Trophoblast cell (in vitro differentiated cells and primary cell): Measurements from ENCODE around the gene PRR14.
"Not testable (repeated sequence)": the region's sequence is repeated elsewhere in the genome, so short reads cannot be mapped to it uniquely, and the experiment has no call there.

Source experiments
- DNase-seq, 2 donors: peaks; one replicate each; pipeline ENCODE4 v3.0.0-alpha.2; 2016
- H2AFZ ChIP-seq: 2 replicates; pipeline ENCODE4 v1.6.1; 2013; ENCODE audit warnings: low read length, moderate library complexity, mild to moderate bottlenecking; ENCODE audit not compliant: insufficient read depth, poor library complexity
- H2AK5ac ChIP-seq: 2 replicates; pipeline ENCODE4 v1.6.1; 2013; ENCODE audit warnings: mild to moderate bottlenecking, low read length
- H2BK120ac ChIP-seq: 2 replicates; pipeline ENCODE4 v1.6.1; 2013; ENCODE audit warnings: low read length, mild to moderate bottlenecking, moderate library complexity; ENCODE audit not compliant: insufficient read depth, poor library complexity
- H2BK12ac ChIP-seq: 2 replicates; pipeline ENCODE4 v1.6.1; 2013; ENCODE audit warnings: mild to moderate bottlenecking, low read length, moderate library complexity
- H2BK5ac ChIP-seq: 2 replicates; pipeline ENCODE4 v1.6.1; 2013; ENCODE audit warnings: low read length, low read depth, moderate library complexity, mild to moderate bottlenecking; ENCODE audit not compliant: poor library complexity
- H3K14ac ChIP-seq: 2 replicates; pipeline ENCODE4 v1.6.1; 2013; ENCODE audit warnings: mild to moderate bottlenecking, low read length
- H3K18ac ChIP-seq: 2 replicates; pipeline ENCODE4 v1.6.1; 2013; ENCODE audit warnings: mild to moderate bottlenecking, low read length
- H3K23ac ChIP-seq: 2 replicates; pipeline ENCODE4 v1.6.1; 2013; ENCODE audit warnings: low read length
- H3K27ac ChIP-seq: 2 replicates; pipeline ENCODE4 v1.5.1; 2013; ENCODE audit warnings: low read depth, mild to moderate bottlenecking, inconsistent platforms, low read length, moderate library complexity
- H3K27me3 ChIP-seq: 2 replicates; pipeline ENCODE4 v1.6.1; 2013; ENCODE audit warnings: inconsistent platforms, mild to moderate bottlenecking, low read length, moderate library complexity; ENCODE audit not compliant: insufficient read depth
- H3K36me3 ChIP-seq, 2 experiments: 1 replicate in 1 of 2; 2 replicates in 1 of 2; pipeline ENCODE4 v1.6.1; 2013; ENCODE audit warnings: low read length in 2 of 2, mild to moderate bottlenecking in 2 of 2, moderate library complexity in 1 of 2; ENCODE audit not compliant: insufficient read depth in 2 of 2, control insufficient read depth in 1 of 2
- H3K4ac ChIP-seq: 2 replicates; pipeline ENCODE4 v1.6.1; 2013; ENCODE audit warnings: low read depth, mild to moderate bottlenecking, low read length, moderate library complexity
- H3K4me1 ChIP-seq, 2 experiments: 1 replicate in 1 of 2; 2 replicates in 1 of 2; pipeline ENCODE4 v1.6.1; 2013; ENCODE audit warnings: low read length in 2 of 2, mild to moderate bottlenecking in 2 of 2, moderate library complexity in 1 of 2; ENCODE audit not compliant: insufficient read depth in 2 of 2, control insufficient read depth in 1 of 2
- H3K4me2 ChIP-seq: 2 replicates; pipeline ENCODE4 v1.6.1; 2013; ENCODE audit warnings: inconsistent platforms, mild to moderate bottlenecking, low read length, moderate library complexity
- H3K4me3 ChIP-seq: 2 replicates; pipeline ENCODE4 v1.5.1; 2013; ENCODE audit warnings: mild to moderate bottlenecking, low read depth, low read length, inconsistent platforms
- H3K79me1 ChIP-seq: one replicate; pipeline ENCODE4 v1.6.1; 2013; ENCODE audit warnings: low read length
- H3K79me2 ChIP-seq: 2 replicates; pipeline ENCODE4 v1.6.1; 2013; ENCODE audit warnings: low read length, mild to moderate bottlenecking; ENCODE audit not compliant: control insufficient read depth, insufficient read depth, poor library complexity
- H3K9ac ChIP-seq: 2 replicates; pipeline ENCODE4 v1.6.1; 2013; ENCODE audit warnings: mild to moderate bottlenecking, low read length
- H3K9me3 ChIP-seq: 2 replicates; pipeline ENCODE4 v1.6.1; 2013; ENCODE audit warnings: low read depth, mild to moderate bottlenecking, control low read depth, inconsistent platforms, low read length; ENCODE audit not compliant: insufficient read depth
- H4K12ac ChIP-seq: 2 replicates; pipeline ENCODE4 v1.6.1; 2013; ENCODE audit warnings: low read depth, mild to moderate bottlenecking, low read length, moderate library complexity
- H4K8ac ChIP-seq: 2 replicates; pipeline ENCODE4 v1.6.1; 2013; ENCODE audit warnings: low read depth, mild to moderate bottlenecking, low read length, moderate library complexity
- H4K91ac ChIP-seq: one replicate; pipeline ENCODE4 v1.6.1; 2013; ENCODE audit warnings: low read depth, mild to moderate bottlenecking, low read length, moderate library complexity
- WGBS: extraction: QIAGEN DNeasy Blood & Tissue Kit; methylation state at CpG from one replicate; pipeline ENCODE4 v1.1.7; 2013; ENCODE audit warnings: missing lambda C conversion rate; ENCODE audit not compliant: insufficient read length, insufficient coverage; ENCODE audit errors: extremely low coverage; 5-methylcytosine and 5-hydroxymethylcytosine counted together

Gene PRR14

DNA sequence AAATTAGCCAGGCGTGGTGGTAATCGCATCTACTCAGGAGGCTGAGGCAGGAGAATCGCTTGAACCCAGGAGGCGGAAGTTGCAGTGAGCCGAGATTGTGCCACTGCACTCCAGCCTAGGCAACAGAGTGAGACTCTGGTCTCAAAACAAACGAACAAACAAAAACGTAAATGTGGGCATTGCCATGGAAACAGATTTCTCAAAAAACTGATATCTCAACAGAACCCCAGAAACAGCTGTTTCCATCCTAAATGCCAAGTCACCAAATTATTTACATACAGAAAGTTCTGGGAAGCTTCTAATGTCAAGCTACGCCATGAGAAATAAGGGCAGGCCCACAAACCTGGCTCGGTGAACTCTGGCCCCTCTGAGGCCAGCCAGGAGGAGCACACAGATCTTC lies 24.5 kb upstream of the PRR14 start:
- no peak overlapping the region for H2BK12ac ChIP-seq
- H3K4me1 ChIP-seq: no peaks in the 10 kb centered on the region
- no peak overlapping the region for H2BK5ac ChIP-seq
- no peak overlapping the region for H3K14ac ChIP-seq
- H2AK5ac ChIP-seq: no peak overlapping the region
- no peak overlapping the region for H4K8ac ChIP-seq
- H3K4ac ChIP-seq: no peak overlapping the region
- no peak overlapping the region for H3K9ac ChIP-seq
- no CpG with 5 or more reads among the region's 9 CpGs for WGBS
- no peak overlapping the region for H4K91ac ChIP-seq
- H3K4me2 ChIP-seq: no peak overlapping the region
- no peak overlapping the region for H3K27ac ChIP-seq
- H4K12ac ChIP-seq: no peak overlapping the region
- no peak overlapping the region for H3K4me3 ChIP-seq
- no peaks in the 10 kb centered on the region for H3K27me3 ChIP-seq
- H3K9me3 ChIP-seq: peaks cover 6% of the 10 kb centered on the region
- DNase-seq: peak in 1 of 2 donors; percentile 25
- H3K18ac ChIP-seq: no peak overlapping the region
- H3K79me2 ChIP-seq: no peaks in the 10 kb centered on the region
- H3K36me3 ChIP-seq: no peaks in the 10 kb centered on the region
- H2BK120ac ChIP-seq: no peak overlapping the region
- H2AFZ ChIP-seq: no peak overlapping the region
- no peaks in the 10 kb centered on the region for H3K79me1 ChIP-seq
- H3K23ac ChIP-seq: no peak overlapping the region

DNA sequence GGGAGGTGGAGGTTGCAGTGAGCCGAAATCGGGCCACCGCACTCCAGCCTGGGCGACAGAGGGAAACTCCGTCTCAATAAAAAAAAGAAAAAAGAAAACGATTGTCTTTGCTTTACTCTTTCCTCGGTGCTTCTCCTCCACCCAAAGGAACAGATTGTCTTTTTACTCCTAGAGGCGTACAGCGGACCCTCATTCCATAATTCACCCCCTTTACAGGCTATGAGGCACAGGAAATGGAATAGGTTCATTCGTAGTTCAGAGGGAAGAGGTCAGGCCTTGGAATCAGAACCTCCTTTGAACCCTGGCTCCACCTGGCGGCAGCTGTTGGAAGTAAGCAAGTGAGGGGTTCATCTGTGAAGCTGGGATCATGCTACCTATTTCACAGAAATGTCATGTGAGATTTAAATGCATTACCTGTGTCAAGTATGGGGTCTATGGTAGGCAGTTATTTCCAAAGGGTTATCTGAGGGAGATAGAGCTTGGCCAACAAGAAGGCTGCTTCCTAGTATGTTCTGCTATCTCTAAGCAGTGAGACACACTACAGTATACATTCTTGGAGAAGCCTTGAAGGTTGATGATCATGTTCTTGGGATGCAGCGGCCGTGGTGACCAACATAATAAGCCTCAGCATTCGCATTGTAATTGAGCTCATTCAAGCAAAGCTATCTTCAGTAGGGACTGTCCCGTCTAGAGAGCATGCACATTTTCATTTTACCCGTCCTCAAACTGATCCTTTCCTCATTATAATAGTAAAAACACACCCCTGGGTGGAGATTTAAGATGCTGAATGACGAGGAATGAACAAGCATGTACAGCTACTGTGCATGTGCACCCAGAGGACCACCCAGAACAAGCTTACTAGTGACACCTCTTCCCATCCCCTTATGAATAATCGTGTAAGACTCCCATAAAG lies 21.9 kb upstream of the PRR14 start:
- Histone ChIP-seq H2AFZ (no peak overlapping the region), H3K4me1 (no peaks in the 10 kb centered on the region), H4K8ac (no peak overlapping the region), H3K14ac (no peak overlapping the region), H2BK5ac (no peak overlapping the region), H3K79me1 (peaks cover 3% of the 10 kb centered on the region), H3K9ac (no peak overlapping the region), H3K36me3 (no peaks in the 10 kb centered on the region), H3K79me2 (no peaks in the 10 kb centered on the region), H3K23ac (no peak overlapping the region), H4K12ac (no peak overlapping the region), H2BK120ac (no peak overlapping the region), H2AK5ac (no peak overlapping the region), H3K27me3 (no peaks in the 10 kb centered on the region), H3K9me3 (peaks cover 6% of the 10 kb centered on the region), H3K4ac (no peak overlapping the region), H2BK12ac (no peak overlapping the region), H3K18ac (no peak overlapping the region), H3K4me3 (no peak overlapping the region), H4K91ac (no peak overlapping the region), H3K27ac (no peak overlapping the region), H3K4me2 (no peak overlapping the region)
- WGBS: no CpG with 5 or more reads among the region's 18 CpGs
- peak; percentile 82 to 97 for DNase-seq

DNA sequence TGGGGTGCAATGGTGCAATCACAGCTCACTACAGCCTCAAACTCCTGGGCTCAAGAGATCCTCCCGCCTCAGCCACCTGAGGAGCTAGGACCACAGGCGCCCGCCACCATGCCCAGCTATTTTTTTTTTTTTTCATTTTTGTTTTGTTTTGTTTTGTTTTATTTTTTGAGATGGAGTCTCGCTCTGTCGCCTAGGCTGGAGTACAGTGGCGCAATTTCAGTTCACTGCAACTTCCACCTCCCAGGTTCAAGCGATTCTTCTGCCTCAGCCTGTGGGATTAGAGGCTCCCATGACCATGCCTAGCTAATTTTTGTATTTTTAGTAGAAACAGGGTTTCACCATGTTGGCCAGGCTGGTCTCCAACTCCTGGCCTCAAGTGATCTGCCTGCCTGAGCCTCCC lies 18.3 kb upstream of the PRR14 start:
- H3K79me2 ChIP-seq, H3K79me1 ChIP-seq, H3K9ac ChIP-seq, H4K8ac ChIP-seq, DNase-seq, H3K14ac ChIP-seq, H3K27me3 ChIP-seq, H3K9me3 ChIP-seq, H3K4me3 ChIP-seq, H4K91ac ChIP-seq, H2BK5ac ChIP-seq, H4K12ac ChIP-seq, H3K27ac ChIP-seq, H3K4me2 ChIP-seq, H2BK12ac ChIP-seq, H2AFZ ChIP-seq, H2BK120ac ChIP-seq, H2AK5ac ChIP-seq, H3K36me3 ChIP-seq, H3K4me1 ChIP-seq, H3K23ac ChIP-seq, H3K4ac ChIP-seq, H3K18ac ChIP-seq: not testable (repeated sequence)
- WGBS: no CpG with 5 or more reads among the region's 7 CpGs

DNA sequence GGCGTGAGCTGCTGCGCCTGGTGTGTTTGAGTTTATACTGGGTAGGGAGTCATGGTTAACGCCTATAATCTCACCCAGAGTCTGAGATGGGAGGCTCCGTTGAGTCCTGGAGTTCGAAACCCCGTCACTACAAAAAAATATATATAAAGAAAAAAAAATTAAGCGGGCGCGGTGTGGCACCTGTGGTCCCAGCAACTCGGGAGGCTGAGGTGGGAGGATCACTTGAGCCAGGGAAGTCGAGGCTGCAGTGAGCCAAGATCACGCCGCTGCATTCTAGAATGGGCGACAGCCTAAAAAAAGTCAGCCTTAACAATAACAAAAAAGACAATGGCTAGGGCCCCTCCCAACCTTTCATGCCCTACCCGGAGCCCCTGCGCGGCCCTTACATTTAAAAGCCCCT lies 17.2 kb upstream of the PRR14 start:
- Histone ChIP-seq H2AK5ac (peak overlapping the region; percentile 91), H3K23ac (no peak overlapping the region), H3K4me3 (no peak overlapping the region), H3K79me2 (peaks cover 4% of the 10 kb centered on the region), H3K18ac (no peak overlapping the region), H3K4ac (no peak overlapping the region), H2BK5ac (no peak overlapping the region), H3K4me2 (peak overlapping the region; percentile 94), H3K9ac (no peak overlapping the region), H4K91ac (peak overlapping the region; percentile 64), H3K4me1 (peaks cover 0 to 2% of the 10 kb centered on the region in 2 experiments), H3K79me1 (peaks cover 9% of the 10 kb centered on the region), H2BK12ac (no peak overlapping the region), H2BK120ac (no peak overlapping the region), H3K27ac (no peak overlapping the region), H3K14ac (peak overlapping the region; percentile 44), H3K36me3 (no peaks in the 10 kb centered on the region), H2AFZ (peak overlapping the region; percentile 38), H4K8ac (peak overlapping the region; percentile 91), H4K12ac (peak overlapping the region; percentile 96), H3K27me3 (no peaks in the 10 kb centered on the region), H3K9me3 (no peaks in the 10 kb centered on the region)
- no CpG with 5 or more reads among the region's 17 CpGs for WGBS
- no peak for DNase-seq
